ENCODE results near the gene TTLL13. TPM values are rescaled to one million over a fixed set of nuclear protein-coding genes. Genes with fewer than 3 reads are reported as not detected.
"Not testable (repeated sequence)": the region's sequence is repeated elsewhere in the genome, so short reads cannot be mapped to it uniquely, and the experiment has no call there.

Gene TTLL13
- total RNA-seq, 1 experiment from 2014 or later, result 0.43 TPM

DNA sequence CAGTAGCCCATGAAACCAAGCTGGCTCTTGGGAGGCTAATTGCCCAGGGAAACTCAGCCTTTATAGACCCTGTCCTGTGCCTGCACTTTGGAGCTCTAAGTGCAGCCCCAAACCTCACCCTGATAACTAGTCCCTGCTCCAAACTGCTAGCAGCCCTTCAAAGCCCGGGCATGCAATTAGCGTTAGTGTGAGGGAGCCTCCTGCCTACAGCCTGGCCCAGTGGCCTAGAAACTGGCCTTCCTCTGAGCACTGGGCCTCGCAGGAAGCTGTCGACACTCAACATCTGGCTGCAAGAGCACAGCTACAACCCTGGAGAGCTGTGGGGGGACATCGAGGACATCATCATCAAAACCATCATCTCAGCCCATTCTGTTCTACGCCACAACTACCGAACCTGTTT is 8.4 kb downstream of the TTLL13 start:
- no peaks in the 10 kb centered on the region for H3K36me3 ChIP-seq (ENCODE audit: control insufficient read depth, insufficient read depth, low read length)
- Mint-ChIP-seq H3K27me3 (ENCODE audit: insufficient read depth, unreplicated experiment) (no peaks in the 10 kb centered on the region), H3K9me3 (ENCODE audit: unreplicated experiment) (no peaks in the 10 kb centered on the region), H3K36me3 (ENCODE audit: insufficient read depth, unreplicated experiment) (no peaks in the 10 kb centered on the region), H3K27ac (ENCODE audit: unreplicated experiment) (no peak overlapping the region), H3K4me1 (ENCODE audit: low read depth, unreplicated experiment) (no peaks in the 10 kb centered on the region), H3K4me3 (ENCODE audit: unreplicated experiment) (no peak overlapping the region)
- BruUV-seq (replicated peaks), result no TSS peak
- H3K9me3 ChIP-seq, result no peaks in the 10 kb centered on the region
- DNase-seq, result no peak
- ChIA-PET CTCF (no interaction called here), POLR2A (no interaction called here)
- intact Hi-C loops (cut with micrococcal nuclease; ENCODE audit: unreplicated experiment), result no loop called here
- H3K4me3 ChIP-seq (ENCODE audit: low read depth, low read length), result no peak overlapping the region
- H3K27me3 ChIP-seq (replicated peaks; ENCODE audit: control insufficient read depth, insufficient read depth, low read length), result no peaks in the 10 kb centered on the region
- no peaks in the 10 kb centered on the region for H3K4me1 ChIP-seq
- TF ChIP-seq, protein P1, sequence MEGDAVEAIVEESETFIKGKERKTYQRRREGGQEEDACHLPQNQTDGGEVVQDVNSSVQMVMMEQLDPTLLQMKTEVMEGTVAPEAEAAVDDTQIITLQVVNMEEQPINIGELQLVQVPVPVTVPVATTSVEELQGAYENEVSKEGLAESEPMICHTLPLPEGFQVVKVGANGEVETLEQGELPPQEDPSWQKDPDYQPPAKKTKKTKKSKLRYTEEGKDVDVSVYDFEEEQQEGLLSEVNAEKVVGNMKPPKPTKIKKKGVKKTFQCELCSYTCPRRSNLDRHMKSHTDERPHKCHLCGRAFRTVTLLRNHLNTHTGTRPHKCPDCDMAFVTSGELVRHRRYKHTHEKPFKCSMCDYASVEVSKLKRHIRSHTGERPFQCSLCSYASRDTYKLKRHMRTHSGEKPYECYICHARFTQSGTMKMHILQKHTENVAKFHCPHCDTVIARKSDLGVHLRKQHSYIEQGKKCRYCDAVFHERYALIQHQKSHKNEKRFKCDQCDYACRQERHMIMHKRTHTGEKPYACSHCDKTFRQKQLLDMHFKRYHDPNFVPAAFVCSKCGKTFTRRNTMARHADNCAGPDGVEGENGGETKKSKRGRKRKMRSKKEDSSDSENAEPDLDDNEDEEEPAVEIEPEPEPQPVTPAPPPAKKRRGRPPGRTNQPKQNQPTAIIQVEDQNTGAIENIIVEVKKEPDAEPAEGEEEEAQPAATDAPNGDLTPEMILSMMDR (IDR thresholded peaks at IDR 0.05; ENCODE audit: insufficient read depth in 1 of 2, low read depth in 1 of 2, low read length in 1 of 2, severe bottlenecking in 1 of 2, unreplicated experiment in 1 of 2), result no peak

DNA sequence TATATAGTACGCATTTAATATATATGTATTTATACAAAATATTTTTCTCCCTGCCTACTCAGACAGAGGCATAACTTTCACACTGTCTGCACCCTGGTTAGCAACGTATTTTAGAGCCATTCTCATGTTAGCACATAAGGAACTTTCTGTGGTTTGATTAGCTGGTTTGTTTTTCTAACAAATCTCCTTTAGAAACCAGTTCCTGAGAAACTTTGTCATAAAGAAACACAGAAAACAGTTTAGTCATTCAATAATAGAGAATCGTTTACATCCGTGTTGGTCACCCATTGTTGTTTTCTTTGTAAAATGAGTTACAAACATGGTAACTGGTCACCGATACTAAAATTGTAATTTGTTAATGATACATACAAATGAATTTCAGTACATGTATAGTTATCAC is 10.2 kb downstream of the TTLL13 start:
- Histone ChIP-seq H3K36me3 (ENCODE audit: control insufficient read depth, insufficient read depth, low read length) (no peaks in the 10 kb centered on the region), H3K27me3 (replicated peaks; ENCODE audit: control insufficient read depth, insufficient read depth, low read length) (no peaks in the 10 kb centered on the region), H3K4me3 (ENCODE audit: low read depth, low read length) (no peak overlapping the region), H3K9me3 (no peaks in the 10 kb centered on the region), H3K4me1 (no peaks in the 10 kb centered on the region)
- Mint-ChIP-seq H3K9me3 (ENCODE audit: unreplicated experiment) (no peaks in the 10 kb centered on the region), H3K27me3 (ENCODE audit: insufficient read depth, unreplicated experiment) (no peaks in the 10 kb centered on the region), H3K36me3 (ENCODE audit: insufficient read depth, unreplicated experiment) (no peaks in the 10 kb centered on the region), H3K27ac (ENCODE audit: unreplicated experiment) (no peak overlapping the region), H3K4me1 (ENCODE audit: low read depth, unreplicated experiment) (no peaks in the 10 kb centered on the region), H3K4me3 (ENCODE audit: unreplicated experiment) (no peak overlapping the region)
- ChIA-PET POLR2A (no interaction called here), CTCF (no interaction called here)
- TF ChIP-seq, protein P1 (IDR thresholded peaks at IDR 0.05; ENCODE audit: insufficient read depth in 1 of 2, low read depth in 1 of 2, low read length in 1 of 2, severe bottlenecking in 1 of 2, unreplicated experiment in 1 of 2), result no peak
- no TSS peak for BruUV-seq (replicated peaks)
- DNase-seq, result no peak
- intact Hi-C loops (cut with micrococcal nuclease; ENCODE audit: unreplicated experiment), result no loop called here

DNA sequence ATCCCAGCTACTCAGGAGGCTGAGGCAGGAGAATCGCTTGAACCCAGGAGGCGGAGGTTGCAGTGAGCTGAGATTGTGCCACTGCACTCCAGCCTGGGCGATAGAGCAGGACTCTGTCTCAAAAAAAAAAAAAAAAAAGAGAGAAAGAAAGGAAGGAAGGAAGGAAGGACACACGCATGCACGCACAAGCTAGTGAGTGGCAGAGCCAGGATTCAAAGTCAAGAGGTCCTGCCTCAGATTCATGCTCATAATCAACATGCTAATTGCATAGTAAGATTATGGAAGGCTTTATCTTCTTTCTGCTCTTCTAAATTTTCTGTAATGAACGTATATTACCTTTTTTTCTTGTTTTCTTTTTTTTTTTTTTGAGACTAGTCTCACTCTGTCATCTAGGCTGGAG is 11.4 kb downstream of the TTLL13 start:
- ChIA-PET CTCF (interaction anchor here (0.6 kb wide), 1 partner anchor 17 kb away, joined by 3 read pairs; no protein-coding TSS in a partner anchor), POLR2A (interaction anchor here (0.6 kb wide), 1 partner anchor 240 kb away, joined by 3 read pairs; no protein-coding TSS in a partner anchor)
- DNase-seq; intact Hi-C loops (cut with micrococcal nuclease; ENCODE audit: unreplicated experiment); H3K4me3 ChIP-seq (ENCODE audit: low read depth, low read length); H3K27ac Mint-ChIP-seq (ENCODE audit: unreplicated experiment); H3K9me3 ChIP-seq; H3K4me1 ChIP-seq; H3K27me3 ChIP-seq (replicated peaks; ENCODE audit: control insufficient read depth, insufficient read depth, low read length); H3K36me3 ChIP-seq (ENCODE audit: control insufficient read depth, insufficient read depth, low read length); H3K4me3 Mint-ChIP-seq (ENCODE audit: unreplicated experiment); BruUV-seq (replicated peaks); H3K4me1 Mint-ChIP-seq (ENCODE audit: low read depth, unreplicated experiment); H3K27me3 Mint-ChIP-seq (ENCODE audit: insufficient read depth, unreplicated experiment); H3K9me3 Mint-ChIP-seq (ENCODE audit: unreplicated experiment); H3K36me3 Mint-ChIP-seq (ENCODE audit: insufficient read depth, unreplicated experiment): not testable (repeated sequence)

DNA sequence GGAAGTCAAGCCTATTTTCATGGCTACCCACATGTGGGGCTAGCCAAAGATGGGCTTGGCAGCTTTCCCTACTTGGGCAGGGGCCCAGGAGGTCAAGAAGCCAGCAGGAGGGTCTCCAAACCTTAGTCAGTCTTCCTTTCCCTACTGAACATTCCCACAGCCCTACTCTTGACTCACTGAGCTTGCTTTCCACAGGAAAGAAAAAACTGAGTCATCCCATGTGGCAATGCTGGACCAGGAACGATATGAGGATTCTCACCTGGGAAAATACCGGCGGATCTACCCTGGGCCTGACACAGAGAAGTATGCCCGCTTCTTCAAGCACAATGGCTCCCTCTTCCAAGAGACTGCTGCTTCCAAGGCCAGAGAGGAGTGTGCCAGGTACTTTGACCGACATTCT is 12.5 kb downstream of the TTLL13 start:
- CTCF ChIA-PET, result no interaction called here
- H3K4me1 Mint-ChIP-seq (ENCODE audit: low read depth, unreplicated experiment), result no peaks in the 10 kb centered on the region
- peaks cover 15% of the 10 kb centered on the region for H3K36me3 Mint-ChIP-seq (ENCODE audit: insufficient read depth, unreplicated experiment)
- Histone ChIP-seq H3K4me1 (0 out of 2 replicates have a peak, but pooled peaks cover 3% of the 10 kb centered on the region), H3K27me3 (replicated peaks; ENCODE audit: control insufficient read depth, insufficient read depth, low read length) (no peaks in the 10 kb centered on the region), H3K4me3 (ENCODE audit: low read depth, low read length) (no peak overlapping the region), H3K9me3 (no peaks in the 10 kb centered on the region), H3K36me3 (ENCODE audit: control insufficient read depth, insufficient read depth, low read length) (no peaks in the 10 kb centered on the region)
- no peak for DNase-seq
- POLR2A ChIA-PET, result no interaction called here
- no peak overlapping the region for H3K4me3 Mint-ChIP-seq (ENCODE audit: unreplicated experiment)
- TF ChIP-seq, protein P1 (IDR thresholded peaks at IDR 0.05; ENCODE audit: insufficient read depth in 1 of 2, low read depth in 1 of 2, low read length in 1 of 2, severe bottlenecking in 1 of 2, unreplicated experiment in 1 of 2), result no peak
- no TSS peak for BruUV-seq (replicated peaks)
- H3K9me3 Mint-ChIP-seq (ENCODE audit: unreplicated experiment), result no peaks in the 10 kb centered on the region
- no peaks in the 10 kb centered on the region for H3K27me3 Mint-ChIP-seq (ENCODE audit: insufficient read depth, unreplicated experiment)
- intact Hi-C loops (cut with micrococcal nuclease; ENCODE audit: unreplicated experiment), result no loop called here
- no peak overlapping the region for H3K27ac Mint-ChIP-seq (ENCODE audit: unreplicated experiment)

Measured in Caco-2 (cell line).